Suppressor macrophage treated with lipopolysaccharide for 1 hour (primary cell): ENCODE data around the gene SPCS2.
"Not testable (repeated sequence)": the region's sequence is repeated elsewhere in the genome, so short reads cannot be mapped to it uniquely, and the experiment has no call there.

Experiments
- DNase-seq, 3 donors: peaks; one replicate each; pipeline ENCODE4 v3.0.0-alpha.2; 2020 to 2022

The SPCS2 gene

DNA sequence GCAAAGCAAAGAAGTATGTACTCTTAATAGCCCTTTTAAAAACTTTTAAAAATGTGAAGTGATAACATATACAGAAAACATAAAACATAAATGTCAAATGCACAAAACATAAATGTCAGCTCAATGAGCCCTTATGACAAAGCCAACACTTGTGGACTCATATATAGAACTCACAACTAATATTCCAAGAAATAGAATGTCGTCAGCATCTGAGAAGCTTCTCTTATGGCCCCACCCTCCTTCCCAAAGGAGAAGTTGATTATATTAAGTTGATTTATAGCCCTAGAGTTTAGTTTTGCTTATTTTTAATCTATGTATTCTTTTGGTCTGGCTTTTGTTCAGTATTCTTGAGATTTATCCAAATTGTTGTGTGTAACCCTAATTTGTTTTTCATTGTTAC, 53.5 kb downstream of the SPCS2 start:
- DNase-seq = no peak

DNA sequence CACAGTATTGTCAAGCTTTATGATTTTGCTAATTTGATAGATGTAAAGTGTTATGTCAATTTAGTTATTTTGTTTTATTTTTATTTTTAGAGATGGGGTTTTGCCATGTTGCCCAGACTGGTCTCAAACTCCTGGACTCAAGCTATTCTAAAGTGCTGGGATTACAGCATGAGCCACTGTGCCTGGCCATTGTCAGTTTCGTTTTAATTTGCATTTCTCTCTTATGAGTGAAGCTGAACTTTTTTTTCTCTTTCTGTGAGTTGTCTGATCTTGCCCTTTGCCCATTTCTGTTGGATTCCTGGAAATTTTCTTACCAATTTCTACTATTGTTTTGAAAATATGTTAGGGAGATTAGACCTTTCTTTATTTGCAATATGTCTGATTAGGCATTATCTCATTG, 55.1 kb downstream of the SPCS2 start:
- DNase-seq = no peak

GRCh38 chr11:75011357-75011756, 62.3 kb downstream of the SPCS2 start:
- DNase-seq = no peak

DNA sequence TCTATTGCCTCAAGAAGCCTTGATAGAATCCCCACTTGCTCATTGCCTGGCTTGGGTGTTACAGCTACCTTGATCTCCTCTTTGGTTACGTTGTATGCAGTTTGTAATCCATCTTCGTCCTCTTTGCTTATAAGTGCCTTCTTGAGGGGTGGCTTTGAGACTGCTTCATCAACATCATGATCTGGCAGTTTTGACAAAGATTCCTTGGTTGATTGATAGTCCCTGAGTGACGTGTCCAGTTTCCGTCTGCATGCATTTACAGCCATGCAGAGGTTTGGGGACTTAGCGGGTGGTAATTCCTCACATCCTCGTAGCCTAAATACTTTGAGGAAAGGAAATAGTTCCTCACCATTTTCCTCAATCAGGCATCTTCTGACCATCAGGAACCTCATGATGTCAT, 62.8 kb downstream of the SPCS2 start:
- no peak for DNase-seq

GRCh38 chr11:75013051-75013450, 64.0 kb downstream of the SPCS2 start:
- DNase-seq = no peak

DNA sequence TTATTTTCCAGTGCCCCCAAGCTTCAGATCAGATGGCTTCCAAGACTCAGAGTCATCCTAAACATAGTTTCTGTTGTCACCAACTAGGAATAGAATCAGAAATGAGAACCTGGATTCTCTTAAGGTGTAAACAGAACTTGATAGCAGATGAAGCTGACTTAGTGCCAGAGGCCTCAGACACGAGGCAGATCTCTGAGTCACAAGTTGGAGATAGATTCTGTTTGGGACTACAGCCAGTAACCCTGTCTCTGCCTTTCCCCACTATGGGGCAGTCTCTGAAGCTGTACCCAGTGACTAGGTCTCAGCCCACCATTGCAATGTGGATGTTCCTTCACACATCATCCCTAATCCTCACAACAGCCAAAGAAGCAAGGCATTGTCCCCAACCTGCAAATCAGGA, 65.1 kb downstream of the SPCS2 start:
- no peak for DNase-seq

- not testable (repeated sequence) for DNase-seq
These were observed 70.1 kb downstream of the SPCS2 start for GRCh38 chr11:75019200-75019599.

DNA sequence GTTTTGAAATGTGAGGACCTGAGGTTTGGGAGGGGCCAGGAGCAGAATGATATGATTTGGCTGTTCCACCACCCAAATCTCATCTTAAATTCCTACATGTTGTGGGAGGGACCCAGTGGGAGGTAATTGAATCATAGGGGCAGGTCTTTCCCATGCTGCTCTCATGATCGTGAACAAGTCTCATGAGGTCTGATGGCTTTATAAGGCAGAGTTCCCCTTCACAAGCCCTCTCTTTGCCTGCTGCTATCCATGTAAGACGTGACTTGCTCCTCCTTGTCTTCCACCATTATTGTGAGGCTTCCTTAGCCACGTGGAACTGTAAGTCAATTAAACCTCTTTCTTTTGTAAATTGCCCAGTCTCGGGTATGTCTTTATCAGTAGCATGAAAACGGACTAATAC, 71.3 kb downstream of the SPCS2 start:
- peak in 2 of 3 donors; percentile 25 to 31 for DNase-seq

DNA sequence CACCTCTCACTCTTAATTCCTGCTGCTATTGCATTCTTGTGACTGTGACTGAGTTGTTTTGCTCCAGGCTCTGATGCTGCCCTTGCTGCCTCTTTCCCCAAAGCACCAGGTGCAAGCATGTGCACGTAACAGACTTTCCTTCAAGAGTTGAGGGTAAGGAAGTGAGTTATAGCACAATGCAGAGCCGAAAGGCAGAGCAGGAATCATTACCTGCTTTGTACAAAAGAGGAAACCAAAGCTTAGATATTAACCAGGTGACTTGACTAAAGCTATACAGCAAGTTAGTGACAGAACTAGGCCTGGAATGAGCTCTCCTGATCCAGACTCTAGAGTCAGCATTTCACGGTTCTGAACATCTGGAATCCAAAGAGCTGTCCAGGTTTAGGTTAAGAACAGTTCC, 73.2 kb downstream of the SPCS2 start:
- no peak for DNase-seq

DNA sequence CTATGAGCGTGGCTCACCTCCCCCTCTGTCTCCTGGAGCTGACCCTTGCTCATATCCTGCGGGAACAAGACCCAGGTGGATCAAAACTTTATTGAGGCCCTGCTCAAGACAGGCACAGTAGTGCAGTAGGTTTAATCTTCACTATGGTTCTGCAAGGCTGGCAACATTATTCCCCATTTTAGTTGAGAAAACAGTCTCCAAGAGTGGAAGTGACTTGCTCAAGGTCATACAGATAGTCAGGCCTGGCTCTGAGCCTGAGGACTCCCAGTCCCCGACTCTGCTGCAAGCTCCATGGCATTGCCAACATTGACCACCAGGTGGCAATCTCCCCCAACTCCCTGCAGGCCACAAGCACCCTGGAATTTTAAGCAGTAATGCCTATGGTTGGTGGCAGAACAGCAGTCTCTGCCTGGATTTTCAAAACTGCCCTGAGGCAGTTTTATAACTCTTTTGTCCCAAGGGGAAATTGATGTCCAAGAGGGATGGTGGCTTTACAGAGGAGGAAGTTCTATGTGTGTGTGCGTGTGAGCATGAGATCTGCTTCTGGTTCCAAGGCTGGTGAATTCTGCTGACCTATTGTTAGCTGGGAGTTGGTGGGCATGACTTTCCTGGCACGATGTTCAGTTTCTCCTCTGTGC, 73.8 kb downstream of the SPCS2 start:
- DNase-seq = peak; percentile 84 to 91 (median 86)

DNA sequence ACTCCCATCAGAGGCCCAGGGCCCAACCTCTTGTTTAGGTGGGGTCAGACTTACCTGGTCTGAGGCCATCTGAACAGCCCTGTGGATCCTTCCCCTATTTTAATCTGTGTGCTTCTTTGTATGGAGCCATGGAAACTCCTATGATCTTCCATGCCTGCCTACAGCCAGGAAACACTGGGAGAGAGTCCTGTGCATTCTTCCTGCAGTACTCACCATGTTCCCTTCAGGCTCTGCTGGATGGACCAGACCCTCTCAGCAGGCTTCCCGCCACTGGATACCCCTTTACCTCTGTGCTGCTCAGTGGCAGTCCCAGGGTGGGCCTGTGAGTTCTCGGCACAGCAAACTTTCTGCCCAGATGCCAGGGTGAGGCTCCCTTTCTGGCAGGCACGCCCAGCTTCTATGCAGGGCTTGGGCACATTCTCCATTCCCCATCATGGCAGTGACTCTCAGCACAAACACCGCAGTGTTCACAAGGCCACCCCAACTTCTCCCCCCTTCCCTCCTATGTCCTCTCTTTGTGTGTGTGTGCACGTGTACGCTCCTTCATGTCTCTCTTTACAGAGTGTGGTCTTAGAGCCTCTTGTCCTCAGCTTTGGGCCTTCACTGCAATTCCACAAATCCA, 74.5 kb downstream of the SPCS2 start:
- no peak for DNase-seq

GRCh38 chr11:75024068-75024449, 75.0 kb downstream of the SPCS2 start:
- no peak for DNase-seq

DNA sequence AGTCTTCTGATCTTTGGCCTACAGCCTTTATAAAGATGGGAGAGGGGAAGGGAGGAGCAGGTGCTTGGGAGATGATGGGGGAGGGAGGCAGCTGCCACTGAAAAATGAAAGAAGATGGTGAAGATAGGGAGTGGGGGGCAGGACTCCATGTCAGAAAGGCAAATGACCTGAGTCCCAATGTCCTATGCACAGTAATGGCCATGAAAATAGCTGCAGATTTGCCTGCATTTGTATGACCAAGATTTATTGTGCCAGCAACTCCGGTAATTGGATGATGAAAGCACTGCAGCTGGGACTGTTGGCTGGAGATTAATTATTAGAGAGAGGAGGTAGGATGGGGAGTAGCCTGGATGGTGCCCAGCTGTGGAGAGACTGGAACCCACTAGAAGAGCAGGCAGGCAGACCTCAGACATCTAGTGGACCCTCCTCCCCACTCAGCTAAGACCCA, 75.7 kb downstream of the SPCS2 start:
- DNase-seq = no peak

DNA sequence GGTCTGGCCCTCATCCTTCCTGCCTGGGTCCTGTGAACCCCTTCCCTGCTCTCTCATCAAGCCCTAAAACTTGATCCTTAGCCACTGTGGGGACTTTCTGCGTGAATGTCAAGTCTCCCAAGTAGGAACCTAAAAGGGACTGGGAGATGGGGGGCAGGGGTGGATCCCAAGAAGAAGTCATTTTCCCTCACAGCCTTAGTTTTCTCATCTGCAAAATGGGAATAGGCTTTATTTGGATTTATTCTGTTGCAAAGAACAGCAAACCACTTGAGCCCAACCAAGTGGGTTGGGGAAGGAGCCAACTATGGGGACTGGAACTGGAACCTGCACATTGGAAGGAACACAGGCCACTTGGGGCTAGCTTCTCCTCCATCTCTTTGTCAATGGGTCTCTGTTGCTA, 76.5 kb downstream of the SPCS2 start:
- no peak for DNase-seq

DNA sequence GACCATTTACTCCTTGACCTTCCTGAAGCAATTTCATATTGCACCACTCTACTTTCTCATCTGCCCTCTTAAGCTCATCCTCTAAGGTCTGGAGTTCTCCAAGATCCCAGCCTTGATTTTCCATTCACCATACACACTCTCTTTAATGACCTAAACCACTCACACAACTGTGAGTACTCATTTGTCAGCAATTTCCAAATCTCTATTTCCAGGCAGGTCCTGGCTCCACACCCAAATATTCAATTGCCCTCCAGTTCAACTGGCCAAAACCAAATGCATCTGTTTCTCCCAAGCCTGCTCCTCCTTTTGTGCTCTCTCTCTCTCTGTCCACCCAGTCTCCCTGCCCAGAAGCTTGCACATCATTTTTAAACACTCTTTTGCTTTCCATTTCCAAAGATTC, 79.3 kb downstream of the SPCS2 start:
- DNase-seq = no peak
